T1000 (cell line): ENCODE measurements around the gene MAP3K1.

Source experiments
- DNase-seq: peaks from one replicate; lab custom pipeline; 2025; ENCODE audit warnings: mixed read lengths; lab: John Stamatoyannopoulos, UW

Gene MAP3K1

GRCh38 chr5:56849671-56850070 is 34.3 kb downstream of the MAP3K1 start:
- no peak for DNase-seq

GRCh38 chr5:56850423-56850822 is 35.1 kb downstream of the MAP3K1 start:
- DNase-seq: no peak

GRCh38 chr5:56851258-56851941 is 36.1 kb downstream of the MAP3K1 start:
- no peak for DNase-seq

GRCh38 chr5:56852228-56853000 is 37.1 kb downstream of the MAP3K1 start:
- DNase-seq: no peak

- DNase-seq: no peak
Observed at GRCh38 chr5:56853698-56854097, 38.3 kb downstream of the MAP3K1 start.

GRCh38 chr5:56854920-56855319 is 39.6 kb downstream of the MAP3K1 start:
- no peak for DNase-seq

GRCh38 chr5:56856541-56857178 is 41.3 kb downstream of the MAP3K1 start:
- no peak for DNase-seq

GRCh38 chr5:56858777-56859442 is 43.6 kb downstream of the MAP3K1 start:
- DNase-seq: no peak

- DNase-seq: no peak
Observed at GRCh38 chr5:56861893-56862485, 46.6 kb downstream of the MAP3K1 start.

GRCh38 chr5:56862909-56863308 is 47.6 kb downstream of the MAP3K1 start:
- DNase-seq: no peak

GRCh38 chr5:56871777-56872176 is 56.4 kb downstream of the MAP3K1 start:
- DNase-seq: no peak

- no peak for DNase-seq
Observed at GRCh38 chr5:56873056-56873455, 57.7 kb downstream of the MAP3K1 start.

- no peak for DNase-seq
Observed at GRCh38 chr5:56876327-56876726, 61.0 kb downstream of the MAP3K1 start.

GRCh38 chr5:56881571-56881970 is 66.2 kb downstream of the MAP3K1 start:
- DNase-seq: no peak

GRCh38 chr5:56893251-56893951 is 78.1 kb downstream of the MAP3K1 start:
- no peak for DNase-seq

GRCh38 chr5:56896763-56897162 is 81.4 kb downstream of the MAP3K1 start:
- DNase-seq: no peak

- no peak for DNase-seq
Observed at GRCh38 chr5:56898213-56898612, 82.9 kb downstream of the MAP3K1 start.

GRCh38 chr5:56900395-56900794 is 85.0 kb downstream of the MAP3K1 start:
- no peak for DNase-seq

GRCh38 chr5:56900858-56901578 is 85.7 kb downstream of the MAP3K1 start:
- DNase-seq: no peak

GRCh38 chr5:56908942-56909293 is 93.6 kb downstream of the MAP3K1 start:
- DNase-seq: no peak
